HCT116 (cell line): ENCODE measurements around the gene TERF2IP. TPM values are rescaled to one million over a fixed set of nuclear protein-coding genes. Genes with fewer than 3 reads are reported as not detected.

Source experiments
- ATAC-seq: fragments of 200-7000 bp; cut with Tn5 transposase; 2 replicates; pipeline ENCODE4 v1.9.1; 2020; ENCODE audit warnings: mild to moderate bottlenecking, moderate library complexity
- BruUV-seq: library from RNA; stranded (reverse); fragments of 400-500 nt; replicated peaks from 2 replicates; lab custom pipeline; 2021; lab: Mats Ljungman, UMichigan
- CTCF ChIA-PET: fragments of 300-600 bp; sonication (Branson Sonifier 250); formaldehyde crosslinking; loops from one replicate; lab custom pipeline; 2021; ENCODE audit warnings: antibody characterized with exemption; lab: Charles Lee
- POLR2A ChIA-PET: fragments of 300-600, 350-600 bp; sonication (Branson Sonifier 250); formaldehyde crosslinking; loops from one replicate; lab custom pipeline; 2021; ENCODE audit warnings: antibody characterized with exemption; lab: Charles Lee
- RAD21 ChIA-PET, 2 experiments: fragments of 300-600 bp; sonication (Branson Sonifier 250); formaldehyde crosslinking; loops; one replicate each; lab custom pipeline; 2023; ENCODE audit warnings: low total read pairs in 2 of 2; ENCODE audit not compliant: uncharacterized antibody in 2 of 2, unreplicated experiment in 2 of 2, low non-redundant PET in 1 of 2; lab: Charles Lee
- DNase-seq: peaks from one replicate; pipeline ENCODE4 v3.0.0-alpha.2; 2010; ENCODE audit warnings: low read depth, low spot score
- H2AFZ ChIP-seq: fragments of 200-600 bp; shearing (Covaris generic), sonication (generic); 2 replicates; pipeline ENCODE4 v1.6.1; 2017; ENCODE audit warnings: low read depth, mixed run types, mixed read lengths, antibody characterized with exemption, low read length; ENCODE audit not compliant: poor library complexity, severe bottlenecking
- H3K27ac ChIP-seq: 2 replicates; pipeline ENCODE4 v1.5.1; 2012; ENCODE audit warnings: low read depth, low read length
- H3K27me3 ChIP-seq: fragments of 200-600 bp; sonication (generic); 2 replicates; pipeline ENCODE4 v1.6.1; 2016; ENCODE audit warnings: mixed run types, low read length, mixed read lengths; ENCODE audit not compliant: insufficient read depth
- H3K36me3 ChIP-seq, 2 experiments: fragments of 200-500 bp in 1 of 2; fragments of 200-600 bp in 1 of 2; sonication (Bioruptor generic) in 1 of 2; sonication (generic) in 1 of 2; 2 replicates each; pipeline versions ENCODE4 v1.5.1 to v1.6.1; 2014 to 2016; ENCODE audit warnings: low read length in 2 of 2, inconsistent platforms in 1 of 2, mixed read lengths in 1 of 2, mixed run types in 1 of 2; ENCODE audit not compliant: insufficient read depth in 2 of 2, control insufficient read depth in 1 of 2
- H3K4me1 ChIP-seq, 2 experiments: fragments of 200-600 bp in 1 of 2; sonication (generic) in 1 of 2; 2 replicates each; pipeline versions ENCODE4 v1.5.1 to v1.6.1; 2012 to 2017; ENCODE audit warnings: low read length in 2 of 2, inconsistent platforms in 1 of 2, mild to moderate bottlenecking in 1 of 2, mixed read lengths in 1 of 2, mixed run types in 1 of 2, moderate library complexity in 1 of 2; ENCODE audit not compliant: insufficient read depth in 2 of 2, control insufficient read depth in 1 of 2
- H3K4me2 ChIP-seq: fragments of 200-600 bp; sonication (generic); 2 replicates; pipeline ENCODE4 v1.6.1; 2017; ENCODE audit warnings: mixed run types, low read length, mixed read lengths
- H3K4me3 ChIP-seq, 2 experiments: fragments of 200-600 bp in 1 of 2; sonication (generic) in 1 of 2; replicated peaks in 1 of 2; 2 replicates each; pipeline ENCODE4 v1.5.1; 2011 to 2016; ENCODE audit warnings: low read length in 2 of 2, control low read depth in 1 of 2, low read depth in 1 of 2, mild to moderate bottlenecking in 1 of 2, mixed read lengths in 1 of 2, mixed run types in 1 of 2
- H3K79me2 ChIP-seq: fragments of 200-600 bp; sonication (generic); 2 replicates; pipeline ENCODE4 v1.6.1; 2017; ENCODE audit warnings: mild to moderate bottlenecking, mixed run types, low read length, moderate library complexity, mixed read lengths; ENCODE audit not compliant: insufficient read depth
- H3K9ac ChIP-seq: fragments of 200-600 bp; sonication (generic); 2 replicates; pipeline ENCODE4 v1.6.1; 2016; ENCODE audit warnings: low read length, mixed read lengths
- H3K9me2 ChIP-seq: fragments of 200-600 bp; sonication (generic), shearing (Covaris generic); 2 replicates; pipeline ENCODE4 v1.6.1; 2017; ENCODE audit warnings: mixed run types, mild to moderate bottlenecking, moderate library complexity; ENCODE audit not compliant: insufficient read depth
- H3K9me3 ChIP-seq, 2 experiments: fragments of 200-500 bp in 1 of 2; fragments of 200-600 bp in 1 of 2; sonication (Bioruptor generic) in 1 of 2; sonication (generic) in 1 of 2; 2 replicates each; pipeline ENCODE4 v1.6.1; 2014 to 2017; ENCODE audit warnings: low read length in 2 of 2, mixed read lengths in 2 of 2, inconsistent platforms in 1 of 2, low read depth in 1 of 2, mild to moderate bottlenecking in 1 of 2, mixed run types in 1 of 2, moderate library complexity in 1 of 2; ENCODE audit not compliant: control insufficient read depth in 1 of 2, insufficient read depth in 1 of 2
- H4K20me1 ChIP-seq: fragments of 200-600 bp; sonication (generic), shearing (Covaris generic); 2 replicates; pipeline ENCODE4 v1.6.1; 2017; ENCODE audit warnings: mixed run types, mild to moderate bottlenecking, moderate library complexity; ENCODE audit not compliant: insufficient read depth
- CEBPB ChIP-seq: IDR thresholded peaks from 2 replicates; pipeline ENCODE4 v1.6.1; 2012; ENCODE audit warnings: low read depth
- ELF1 ChIP-seq: IDR thresholded peaks from 2 replicates; pipeline ENCODE4 v1.6.1; 2012; ENCODE audit warnings: low read depth, borderline replicate concordance
- JUND ChIP-seq: IDR thresholded peaks from 2 replicates; pipeline ENCODE4 v1.6.1; 2012
- RAD21 ChIP-seq: IDR thresholded peaks from 2 replicates; pipeline ENCODE4 v1.6.1; 2012; ENCODE audit warnings: low read depth, mild to moderate bottlenecking
- SP1 ChIP-seq: IDR thresholded peaks from 2 replicates; pipeline ENCODE4 v1.6.1; 2012; ENCODE audit warnings: low read depth
- intact Hi-C: fragments of 100-400 bp; cut with micrococcal nuclease; formaldehyde crosslinking; loops from 2 replicates; pipeline ENCODE4 v1.10.0; 2022
- total RNA-seq: library from RNA; stranded (reverse); gene quantifications from one replicate; pipeline ENCODE4 v1.2.1, GENCODE V29; 2021; ENCODE audit not compliant: unreplicated experiment
- TF ChIP-seq, protein P1 (sequence below), 3 experiments: fragments of 200-600 bp in 1 of 3; sonication (generic) in 1 of 3; IDR thresholded peaks in 2 of 3; conservative IDR thresholded peaks in 1 of 3; 2 replicates each; pipeline ENCODE4 v1.5.1; 2012 to 2017; ENCODE audit warnings: low read depth in 2 of 3, low read length in 2 of 3, antibody characterized with exemption in 1 of 3, borderline replicate concordance in 1 of 3, control low read depth in 1 of 3, mild to moderate bottlenecking in 1 of 3, mixed read lengths in 1 of 3, mixed run types in 1 of 3, moderate library complexity in 1 of 3; ENCODE audit not compliant: insufficient read depth in 1 of 3
- TF ChIP-seq, protein P2 (sequence below): IDR thresholded peaks from 2 replicates; pipeline ENCODE4 v1.6.1; 2012

The TERF2IP gene
- total RNA-seq, 1 experiment from 2014 or later, result 36.4 TPM

DNA sequence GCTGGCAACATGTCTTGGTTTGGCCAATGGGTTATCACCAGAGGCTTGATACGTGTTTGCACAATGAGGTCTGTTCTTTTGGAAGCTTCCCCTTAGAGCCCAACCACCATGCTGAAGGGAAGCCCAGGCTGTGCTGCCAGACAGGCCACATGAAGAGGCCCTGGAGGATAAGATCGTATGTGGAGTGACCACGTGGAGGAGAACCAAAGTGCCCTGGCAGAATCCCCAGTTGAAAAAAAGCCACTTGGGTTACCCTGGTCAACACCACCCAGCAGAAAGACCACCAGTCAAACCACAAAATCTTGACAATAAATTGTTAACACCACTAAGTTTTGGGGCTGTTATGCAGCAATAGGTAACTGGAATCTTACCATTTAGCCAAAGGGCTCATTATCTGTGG lies 17.5 kb upstream of the TERF2IP start (continued):
- TF ChIP-seq, protein P1, sequence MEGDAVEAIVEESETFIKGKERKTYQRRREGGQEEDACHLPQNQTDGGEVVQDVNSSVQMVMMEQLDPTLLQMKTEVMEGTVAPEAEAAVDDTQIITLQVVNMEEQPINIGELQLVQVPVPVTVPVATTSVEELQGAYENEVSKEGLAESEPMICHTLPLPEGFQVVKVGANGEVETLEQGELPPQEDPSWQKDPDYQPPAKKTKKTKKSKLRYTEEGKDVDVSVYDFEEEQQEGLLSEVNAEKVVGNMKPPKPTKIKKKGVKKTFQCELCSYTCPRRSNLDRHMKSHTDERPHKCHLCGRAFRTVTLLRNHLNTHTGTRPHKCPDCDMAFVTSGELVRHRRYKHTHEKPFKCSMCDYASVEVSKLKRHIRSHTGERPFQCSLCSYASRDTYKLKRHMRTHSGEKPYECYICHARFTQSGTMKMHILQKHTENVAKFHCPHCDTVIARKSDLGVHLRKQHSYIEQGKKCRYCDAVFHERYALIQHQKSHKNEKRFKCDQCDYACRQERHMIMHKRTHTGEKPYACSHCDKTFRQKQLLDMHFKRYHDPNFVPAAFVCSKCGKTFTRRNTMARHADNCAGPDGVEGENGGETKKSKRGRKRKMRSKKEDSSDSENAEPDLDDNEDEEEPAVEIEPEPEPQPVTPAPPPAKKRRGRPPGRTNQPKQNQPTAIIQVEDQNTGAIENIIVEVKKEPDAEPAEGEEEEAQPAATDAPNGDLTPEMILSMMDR (IDR thresholded peaks at IDR 0.05 in 2 of 3, conservative IDR thresholded peaks at IDR 0.05 in 1 of 3; ENCODE audit: borderline replicate concordance in 1 of 3, insufficient read depth in 1 of 3, low read depth in 2 of 3, low read length in 2 of 3), result no peak
- TF ChIP-seq, protein P2, sequence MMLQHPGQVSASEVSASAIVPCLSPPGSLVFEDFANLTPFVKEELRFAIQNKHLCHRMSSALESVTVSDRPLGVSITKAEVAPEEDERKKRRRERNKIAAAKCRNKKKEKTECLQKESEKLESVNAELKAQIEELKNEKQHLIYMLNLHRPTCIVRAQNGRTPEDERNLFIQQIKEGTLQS, result no peak
- TF ChIP-seq ELF1 (no peak), RAD21 (no peak)

DNA sequence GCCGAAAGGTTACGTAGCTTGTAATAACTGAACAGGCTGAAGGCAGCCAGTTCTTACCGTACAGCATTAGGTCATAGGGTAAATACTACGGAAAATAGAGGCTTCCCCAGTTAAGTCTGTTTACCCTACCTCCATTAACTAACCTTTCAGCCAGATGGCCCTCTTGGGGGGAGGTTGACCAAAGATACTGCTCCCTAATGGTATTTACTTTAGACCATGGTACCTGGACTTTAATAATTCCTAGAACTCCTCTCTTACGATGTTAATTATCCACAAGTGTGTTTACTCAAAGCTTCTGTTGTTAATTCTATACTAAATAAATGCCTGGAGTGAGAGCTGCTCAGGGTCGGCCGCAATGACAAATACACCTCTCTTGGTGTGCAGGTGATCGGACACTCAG lies 14.7 kb upstream of the TERF2IP start:
- TF ChIP-seq JUND (no peak), CEBPB (no peak), SP1 (no peak), ELF1 (no peak)
- TF ChIP-seq, protein P2, result no peak
- Histone ChIP-seq H2AFZ (no peak overlapping the region), H3K27me3 (no peaks in the 10 kb centered on the region), H3K36me3 (peaks cover 63 to 81% of the 10 kb centered on the region in 2 experiments), H3K9me2 (no peaks in the 10 kb centered on the region), H4K20me1 (0 out of 2 replicates have a peak, but pooled peaks cover under 1% of the 10 kb centered on the region), H3K4me2 (no peak overlapping the region), H3K9ac (no peak overlapping the region), H3K79me2 (peaks cover 11% of the 10 kb centered on the region), H3K9me3 (no peaks in the 10 kb centered on the region), H3K4me1 (no peaks in the 10 kb centered on the region), H3K27ac (no peak overlapping the region), H3K4me3 (no peak overlapping the region)
- BruUV-seq, result no TSS peak
- ATAC-seq (no peak), DNase-seq (no peak)
- ChIA-PET RAD21 (no interaction called here), POLR2A (interaction anchor here (1.0 kb wide), 1 partner anchor 15 kb away, joined by 3 read pairs; the partner anchor contains the start of genes KARS1 and TERF2IP), CTCF (no interaction called here)
- intact Hi-C loops, result no loop called here
